ENCODE results near the gene NDUFB6. TPM values are rescaled to one million over a fixed set of nuclear protein-coding genes. Genes with fewer than 3 reads are reported as not detected.

Gene NDUFB6
- total and polyA plus RNA-seq, 10 of the 15 experiments (the other 5 are each of a cell fraction or from before 2014, with no cell fraction given) = 26.3 to 269 (median 61.4) TPM

GRCh38 chr9:32533336-32533735 is 39.6 kb downstream of the NDUFB6 start:
- ChIA-PET POLR2A (no interaction called here), SMC1A (ENCODE audit: uncharacterized antibody, unreplicated experiment) (no interaction called here), CTCF (interaction anchor here (1.8 kb wide), 1 partner anchor 46 kb away, joined by 5 read pairs; no protein-coding TSS in a partner anchor), RAD21 (ENCODE audit: unreplicated experiment) (no interaction called here)
- no peak for TF ChIP-seq SUZ12 (IDR thresholded peaks at IDR 0.05; ENCODE audit: unreplicated experiment)
- TF ChIP-seq NFYA (IDR thresholded peaks at IDR 0.05; ENCODE audit: borderline replicate concordance, low read depth, low read length) = no peak
- TF ChIP-seq CTCF (IDR thresholded peaks at IDR 0.05 in 2 of 3, conservative IDR thresholded peaks at IDR 0.05 in 1 of 3; ENCODE audit: control insufficient read depth in 2 of 3, extremely low read depth in 1 of 3, insufficient read depth in 1 of 3, low read depth in 3 of 3, low read length in 3 of 3) = no peak
- TF ChIP-seq ZBTB33 (IDR thresholded peaks at IDR 0.05) = no peak
- TF ChIP-seq TCF12 (IDR thresholded peaks at IDR 0.05; ENCODE audit: low read depth, low read length) = no peak
- no peak for TF ChIP-seq STAT1 (conservative IDR thresholded peaks at IDR 0.05)
- H3K36me3 ChIP-seq (ENCODE audit: control insufficient read depth in 2 of 2, insufficient read depth in 2 of 2, low read length in 1 of 2) = no peaks in the 10 kb centered on the region
- H4K20me1 ChIP-seq (ENCODE audit: control insufficient read depth, insufficient read depth) = no peaks in the 10 kb centered on the region
- no peaks in the 10 kb centered on the region for H3K79me2 ChIP-seq (ENCODE audit: control insufficient read depth, insufficient read depth, low read length)
- H3K9me3 ChIP-seq (replicated peaks; ENCODE audit: control insufficient read depth, insufficient read depth, low read length) = no peaks in the 10 kb centered on the region; the same call in 2 of the 3 replicates
- no peaks in the 10 kb centered on the region for H3K27me3 ChIP-seq (replicated peaks in 1 of 2; ENCODE audit: control insufficient read depth in 2 of 2, insufficient read depth in 2 of 2, low read length in 1 of 2)
- intact Hi-C loops (cut with micrococcal nuclease; ENCODE audit: unreplicated experiment) (no loop called here), in situ Hi-C loops (cut with MboI) (no loop called here)
- H2AFZ ChIP-seq (ENCODE audit: control insufficient read depth, low read depth, low read length) = no peak overlapping the region
- ATAC-seq (no peak), DNase-seq (ENCODE audit: low read depth, low spot score) (no peak), FAIRE-seq (no peak)
- H3K27ac ChIP-seq (ENCODE audit: control insufficient read depth, insufficient read depth) = no peak overlapping the region
- BruUV-seq (replicated peaks) = no TSS peak
- H3K4me2 ChIP-seq (ENCODE audit: control insufficient read depth, insufficient read depth) = no peak overlapping the region
- 98% methylated on average over 6 of the region's 6 CpGs for WGBS (ENCODE audit: insufficient coverage, insufficient replicate concordance, low lambda C conversion rate, missing lambda C conversion rate)
- no peaks in the 10 kb centered on the region for H3K4me1 ChIP-seq (ENCODE audit: control insufficient read depth, insufficient read depth, low read length)
- no peak overlapping the region for H3K4me3 ChIP-seq
- no peak overlapping the region for H3K9ac ChIP-seq (ENCODE audit: control insufficient read depth, insufficient read depth, low read length)

Data from GM12878 (cell line).